ENCODE results near the gene TEX11.

- TF ChIP-seq CTCF (IDR thresholded peaks at IDR 0.05) (no peak), POLR2A (IDR thresholded peaks at IDR 0.05) (no peak)
These were observed 154.2 kb downstream of the TEX11 start for GRCh38 chrX:70754169-70754848.

Data from esophagus squamous epithelium (tissue), 4 donors.